ENCODE measurements around the gene C9orf85.

DNA sequence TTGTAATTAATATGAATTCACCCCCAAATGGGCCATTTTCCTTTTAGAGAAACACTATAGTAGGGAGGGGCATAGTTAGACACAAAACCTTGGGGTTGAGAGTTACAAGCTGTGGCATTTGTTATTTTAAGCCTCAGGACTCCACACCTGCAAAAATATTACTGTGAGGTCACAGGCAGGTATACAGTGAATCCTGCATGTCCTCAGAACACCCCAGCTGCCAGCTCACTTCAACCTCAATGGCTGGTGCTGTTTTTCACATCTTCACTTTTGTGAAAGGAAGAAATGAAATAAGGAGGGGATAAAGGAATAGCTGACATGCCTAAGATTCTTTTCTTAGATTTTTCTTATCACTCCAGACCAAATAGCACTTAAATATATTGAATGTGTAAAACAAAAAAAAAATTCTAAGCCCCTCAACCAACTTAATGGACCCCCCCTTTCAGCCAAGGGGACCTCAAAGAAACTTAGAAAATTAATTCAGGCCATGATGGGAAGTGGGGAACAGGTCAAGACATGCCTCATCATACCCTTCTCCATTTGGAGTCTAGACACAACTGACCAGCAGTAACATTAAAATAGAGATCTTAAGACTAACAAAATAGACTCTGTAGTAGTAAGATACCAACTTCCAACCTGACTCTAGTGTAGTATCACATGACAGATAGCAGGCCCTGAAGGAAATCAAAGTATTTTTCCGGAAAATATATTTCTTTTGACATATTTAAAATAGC, 9.2 kb downstream of the C9orf85 start:
- TF ChIP-seq, protein P1, sequence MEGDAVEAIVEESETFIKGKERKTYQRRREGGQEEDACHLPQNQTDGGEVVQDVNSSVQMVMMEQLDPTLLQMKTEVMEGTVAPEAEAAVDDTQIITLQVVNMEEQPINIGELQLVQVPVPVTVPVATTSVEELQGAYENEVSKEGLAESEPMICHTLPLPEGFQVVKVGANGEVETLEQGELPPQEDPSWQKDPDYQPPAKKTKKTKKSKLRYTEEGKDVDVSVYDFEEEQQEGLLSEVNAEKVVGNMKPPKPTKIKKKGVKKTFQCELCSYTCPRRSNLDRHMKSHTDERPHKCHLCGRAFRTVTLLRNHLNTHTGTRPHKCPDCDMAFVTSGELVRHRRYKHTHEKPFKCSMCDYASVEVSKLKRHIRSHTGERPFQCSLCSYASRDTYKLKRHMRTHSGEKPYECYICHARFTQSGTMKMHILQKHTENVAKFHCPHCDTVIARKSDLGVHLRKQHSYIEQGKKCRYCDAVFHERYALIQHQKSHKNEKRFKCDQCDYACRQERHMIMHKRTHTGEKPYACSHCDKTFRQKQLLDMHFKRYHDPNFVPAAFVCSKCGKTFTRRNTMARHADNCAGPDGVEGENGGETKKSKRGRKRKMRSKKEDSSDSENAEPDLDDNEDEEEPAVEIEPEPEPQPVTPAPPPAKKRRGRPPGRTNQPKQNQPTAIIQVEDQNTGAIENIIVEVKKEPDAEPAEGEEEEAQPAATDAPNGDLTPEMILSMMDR (IDR thresholded peaks at IDR 0.05), result no peak
- TF ChIP-seq POLR2A (IDR thresholded peaks at IDR 0.05), result no peak
- TF ChIP-seq POLR2AphosphoS5 (IDR thresholded peaks at IDR 0.05), result no peak

Measured in stomach (tissue), 4 donors.